Amniotic epithelial cell (primary cell): ENCODE data around the gene TF.

ENCODE experiments used
- DNase-seq: peaks from one replicate; pipeline ENCODE4 v3.0.0-alpha.2; 2010; ENCODE audit warnings: low read depth

TF gene

GRCh38 chr3:133747373-133747772 lies 1.2 kb downstream of the TF start:
- DNase-seq, result no peak

- DNase-seq, result no peak
These were observed 1.9 kb downstream of the TF start for GRCh38 chr3:133747907-133748639.

- DNase-seq, result no peak
These were observed 3.5 kb downstream of the TF start for GRCh38 chr3:133749427-133750258.

- DNase-seq, result no peak
These were observed 4.1 kb downstream of the TF start for GRCh38 chr3:133750259-133750656.

GRCh38 chr3:133753107-133753778 lies 7.0 kb downstream of the TF start:
- DNase-seq, result no peak

GRCh38 chr3:133753779-133754164 lies 7.6 kb downstream of the TF start:
- no peak for DNase-seq

- DNase-seq, result no peak
These were observed 8.3 kb downstream of the TF start for GRCh38 chr3:133754455-133754854.

- DNase-seq, result no peak
These were observed 9.0 kb downstream of the TF start for GRCh38 chr3:133754973-133755828.

- DNase-seq, result no peak
These were observed 10.8 kb downstream of the TF start for GRCh38 chr3:133756716-133757694.

GRCh38 chr3:133757701-133758567 lies 11.7 kb downstream of the TF start:
- DNase-seq, result no peak

- DNase-seq, result no peak
These were observed 12.4 kb downstream of the TF start for GRCh38 chr3:133758568-133758928.

- DNase-seq, result no peak
These were observed 13.0 kb downstream of the TF start for GRCh38 chr3:133758964-133759739.

- DNase-seq, result peak; percentile 29
These were observed 13.6 kb downstream of the TF start for GRCh38 chr3:133759740-133760305.

- DNase-seq, result no peak
These were observed 14.7 kb downstream of the TF start for GRCh38 chr3:133760916-133761315.

GRCh38 chr3:133761605-133762484 lies 15.7 kb downstream of the TF start:
- no peak for DNase-seq

GRCh38 chr3:133762539-133762938 lies 16.3 kb downstream of the TF start:
- DNase-seq, result no peak

- no peak for DNase-seq
These were observed 17.8 kb downstream of the TF start for GRCh38 chr3:133763797-133764683.
